Measurements from ENCODE around the gene SIAH1.
A peak's percentile ranks its signal among the peaks of the same experiment; 100 is the strongest.
"Not testable (repeated sequence)": the region's sequence is repeated elsewhere in the genome, so short reads cannot be mapped to it uniquely, and the experiment has no call there.

SIAH1 gene

GRCh38 chr16:48366165-48367093 is 18.8 kb downstream of the SIAH1 start:
- Mint-ChIP-seq H3K4me3 (peak overlapping the region; percentile 84 to 85), H3K9me3 (no peaks in the 10 kb centered on the region), H3K27me3 (no peaks in the 10 kb centered on the region), H3K27ac (peak overlapping the region; percentile 91), H3K36me3 (peaks cover 3 to 8% of the 10 kb centered on the region in 2 donors), H3K4me1 (peaks cover 29 to 47% of the 10 kb centered on the region in 2 donors)
- DNase-seq (no peak), ATAC-seq (replicated peaks) (peak; percentile 71 to 73)

GRCh38 chr16:48365601-48366164 is 19.5 kb downstream of the SIAH1 start:
- Mint-ChIP-seq H3K4me3 (peak overlapping the region; percentile 84 to 85), H3K27me3 (no peaks in the 10 kb centered on the region), H3K4me1 (peaks cover 32 to 54% of the 10 kb centered on the region in 2 donors), H3K27ac (peak overlapping the region; percentile 91), H3K9me3 (no peaks in the 10 kb centered on the region), H3K36me3 (peaks cover 7 to 12% of the 10 kb centered on the region in 2 donors)
- DNase-seq (peak; percentile 74), ATAC-seq (replicated peaks) (peak; percentile 97)

GRCh38 chr16:48365025-48365600 is 20.1 kb downstream of the SIAH1 start:
- Mint-ChIP-seq H3K4me3 (peak overlapping the region; percentile 84 to 85), H3K4me1 (peaks cover 33 to 59% of the 10 kb centered on the region in 2 donors), H3K9me3 (no peaks in the 10 kb centered on the region), H3K27ac (no peak overlapping the region), H3K36me3 (peaks cover 7 to 12% of the 10 kb centered on the region in 2 donors), H3K27me3 (no peaks in the 10 kb centered on the region)
- ATAC-seq (replicated peaks) (no peak), DNase-seq (no peak)

GRCh38 chr16:48361540-48362144 is 23.6 kb downstream of the SIAH1 start:
- Mint-ChIP-seq H3K36me3 (peaks cover 11 to 15% of the 10 kb centered on the region in 2 donors), H3K4me1 (peaks cover 28 to 55% of the 10 kb centered on the region in 2 donors)

GRCh38 chr16:48361012-48361411 is 24.2 kb downstream of the SIAH1 start:
- H3K4me3 Mint-ChIP-seq: no peak overlapping the region
- H3K36me3 Mint-ChIP-seq: peaks cover 11 to 18% of the 10 kb centered on the region in 2 donors
- peaks cover 23 to 54% of the 10 kb centered on the region in 2 donors for H3K4me1 Mint-ChIP-seq
- H3K27ac Mint-ChIP-seq: no peak overlapping the region
- H3K9me3 Mint-ChIP-seq: no peaks in the 10 kb centered on the region
- no peaks in the 10 kb centered on the region for H3K27me3 Mint-ChIP-seq
- ATAC-seq (replicated peaks) (no peak), DNase-seq (no peak)

More at GRCh38 chr16:48361540-48362144, 23.6 kb downstream of the SIAH1 start:
- Mint-ChIP-seq H3K4me3 (no peak overlapping the region), H3K9me3 (no peaks in the 10 kb centered on the region), H3K27ac (no peak overlapping the region), H3K27me3 (no peaks in the 10 kb centered on the region)
- DNase-seq (no peak), ATAC-seq (replicated peaks) (no peak)

GRCh38 chr16:48359983-48360382 is 25.2 kb downstream of the SIAH1 start:
- Mint-ChIP-seq H3K9me3 (no peaks in the 10 kb centered on the region), H3K36me3 (peaks cover 14 to 23% of the 10 kb centered on the region in 2 donors), H3K27me3 (no peaks in the 10 kb centered on the region), H3K4me3 (no peak overlapping the region), H3K4me1 (peaks cover 20 to 45% of the 10 kb centered on the region in 2 donors), H3K27ac (no peak overlapping the region)
- DNase-seq (no peak), ATAC-seq (replicated peaks) (no peak)

GRCh38 chr16:48358419-48358818 is 26.8 kb downstream of the SIAH1 start:
- peaks cover 21 to 44% of the 10 kb centered on the region in 2 donors for H3K4me1 Mint-ChIP-seq
- no peaks in the 10 kb centered on the region for H3K27me3 Mint-ChIP-seq
- no peaks in the 10 kb centered on the region for H3K9me3 Mint-ChIP-seq
- no peak overlapping the region for H3K4me3 Mint-ChIP-seq
- H3K36me3 Mint-ChIP-seq: peaks cover 23 to 33% of the 10 kb centered on the region in 2 donors
- ATAC-seq (replicated peaks) (no peak), DNase-seq (no peak)
- H3K27ac Mint-ChIP-seq: peak overlapping the region; percentile 67

GRCh38 chr16:48356633-48357376 is 28.4 kb downstream of the SIAH1 start:
- Mint-ChIP-seq H3K27ac (no peak overlapping the region), H3K9me3 (no peaks in the 10 kb centered on the region), H3K4me3 (no peak overlapping the region), H3K27me3 (no peaks in the 10 kb centered on the region), H3K4me1 (peaks cover 20 to 43% of the 10 kb centered on the region in 2 donors), H3K36me3 (peaks cover 26 to 37% of the 10 kb centered on the region in 2 donors)
- no peak for DNase-seq
- no peak for ATAC-seq (replicated peaks)

GRCh38 chr16:48354877-48355855 is 30.0 kb downstream of the SIAH1 start:
- DNase-seq (no peak), ATAC-seq (replicated peaks) (no peak)
- Mint-ChIP-seq H3K36me3 (peaks cover 22 to 40% of the 10 kb centered on the region in 2 donors), H3K4me3 (no peak overlapping the region), H3K9me3 (no peaks in the 10 kb centered on the region), H3K27me3 (no peaks in the 10 kb centered on the region), H3K27ac (peak overlapping the region; percentile 16), H3K4me1 (peaks cover 16 to 32% of the 10 kb centered on the region in 2 donors)

GRCh38 chr16:48354385-48354784 is 30.8 kb downstream of the SIAH1 start:
- H3K9me3 Mint-ChIP-seq; H3K27me3 Mint-ChIP-seq; H3K27ac Mint-ChIP-seq; H3K4me3 Mint-ChIP-seq; ATAC-seq (replicated peaks); DNase-seq: not testable (repeated sequence)
- peaks cover 22 to 45% of the 10 kb centered on the region in 2 donors for H3K36me3 Mint-ChIP-seq
- peaks cover 17 to 28% of the 10 kb centered on the region in 2 donors for H3K4me1 Mint-ChIP-seq

GRCh38 chr16:48353565-48354163 is 31.5 kb downstream of the SIAH1 start:
- no peak overlapping the region for H3K4me3 Mint-ChIP-seq
- H3K36me3 Mint-ChIP-seq: peaks cover 24 to 47% of the 10 kb centered on the region in 2 donors
- DNase-seq (peak; percentile 57), ATAC-seq (replicated peaks) (peak; percentile 93 to 94)
- H3K4me1 Mint-ChIP-seq: peaks cover 18 to 28% of the 10 kb centered on the region in 2 donors
- no peaks in the 10 kb centered on the region for H3K27me3 Mint-ChIP-seq
- peak overlapping the region; percentile 16 for H3K27ac Mint-ChIP-seq
- H3K9me3 Mint-ChIP-seq: no peaks in the 10 kb centered on the region

- no peak for DNase-seq
- no peaks in the 10 kb centered on the region for H3K27me3 Mint-ChIP-seq
Measured at GRCh38 chr16:48352648-48353390, 32.4 kb downstream of the SIAH1 start.

More at GRCh38 chr16:48352648-48353390, 32.4 kb downstream of the SIAH1 start:
- H3K4me1 Mint-ChIP-seq: peaks cover 14 to 26% of the 10 kb centered on the region in 2 donors
- peaks cover 25 to 48% of the 10 kb centered on the region in 2 donors for H3K36me3 Mint-ChIP-seq
- no peaks in the 10 kb centered on the region for H3K9me3 Mint-ChIP-seq
- no peak for ATAC-seq (replicated peaks)
- H3K4me3 Mint-ChIP-seq: no peak overlapping the region
- H3K27ac Mint-ChIP-seq: no peak overlapping the region

All from stimulated activated naive B cell treated with anti-CD40 and anti-IgM and Interleukin-4, amounts not matched to agents 10 μg/mL and 1 μg/mL and 100 μg/mL, for 72 hours (primary cell).